ENCODE data around the gene KIF25.

- no peak for TF ChIP-seq EZH2 (IDR thresholded peaks at IDR 0.05; ENCODE audit: borderline replicate concordance, low read depth, low read length, poor library complexity, severe bottlenecking)
- TF ChIP-seq, protein P1, sequence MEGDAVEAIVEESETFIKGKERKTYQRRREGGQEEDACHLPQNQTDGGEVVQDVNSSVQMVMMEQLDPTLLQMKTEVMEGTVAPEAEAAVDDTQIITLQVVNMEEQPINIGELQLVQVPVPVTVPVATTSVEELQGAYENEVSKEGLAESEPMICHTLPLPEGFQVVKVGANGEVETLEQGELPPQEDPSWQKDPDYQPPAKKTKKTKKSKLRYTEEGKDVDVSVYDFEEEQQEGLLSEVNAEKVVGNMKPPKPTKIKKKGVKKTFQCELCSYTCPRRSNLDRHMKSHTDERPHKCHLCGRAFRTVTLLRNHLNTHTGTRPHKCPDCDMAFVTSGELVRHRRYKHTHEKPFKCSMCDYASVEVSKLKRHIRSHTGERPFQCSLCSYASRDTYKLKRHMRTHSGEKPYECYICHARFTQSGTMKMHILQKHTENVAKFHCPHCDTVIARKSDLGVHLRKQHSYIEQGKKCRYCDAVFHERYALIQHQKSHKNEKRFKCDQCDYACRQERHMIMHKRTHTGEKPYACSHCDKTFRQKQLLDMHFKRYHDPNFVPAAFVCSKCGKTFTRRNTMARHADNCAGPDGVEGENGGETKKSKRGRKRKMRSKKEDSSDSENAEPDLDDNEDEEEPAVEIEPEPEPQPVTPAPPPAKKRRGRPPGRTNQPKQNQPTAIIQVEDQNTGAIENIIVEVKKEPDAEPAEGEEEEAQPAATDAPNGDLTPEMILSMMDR (conservative IDR thresholded peaks at IDR 0.05; ENCODE audit: low read depth, low read length), result no peak
These were observed 7.5 kb downstream of the KIF25 start for GRCh38 chr6:168004945-168005344.
